Stimulated activated CD8-positive, alpha-beta memory T cell treated with anti-CD3 and anti-CD28 coated beads, Interleukin-15, amount 100 ng/mL, for 24 hours (primary cell): ENCODE results near the gene REN.

Source experiments
- DNase-seq: peaks from one replicate; pipeline ENCODE4 v3.0.0-alpha.2; 2020; ENCODE audit warnings: low read depth

Gene REN

DNA sequence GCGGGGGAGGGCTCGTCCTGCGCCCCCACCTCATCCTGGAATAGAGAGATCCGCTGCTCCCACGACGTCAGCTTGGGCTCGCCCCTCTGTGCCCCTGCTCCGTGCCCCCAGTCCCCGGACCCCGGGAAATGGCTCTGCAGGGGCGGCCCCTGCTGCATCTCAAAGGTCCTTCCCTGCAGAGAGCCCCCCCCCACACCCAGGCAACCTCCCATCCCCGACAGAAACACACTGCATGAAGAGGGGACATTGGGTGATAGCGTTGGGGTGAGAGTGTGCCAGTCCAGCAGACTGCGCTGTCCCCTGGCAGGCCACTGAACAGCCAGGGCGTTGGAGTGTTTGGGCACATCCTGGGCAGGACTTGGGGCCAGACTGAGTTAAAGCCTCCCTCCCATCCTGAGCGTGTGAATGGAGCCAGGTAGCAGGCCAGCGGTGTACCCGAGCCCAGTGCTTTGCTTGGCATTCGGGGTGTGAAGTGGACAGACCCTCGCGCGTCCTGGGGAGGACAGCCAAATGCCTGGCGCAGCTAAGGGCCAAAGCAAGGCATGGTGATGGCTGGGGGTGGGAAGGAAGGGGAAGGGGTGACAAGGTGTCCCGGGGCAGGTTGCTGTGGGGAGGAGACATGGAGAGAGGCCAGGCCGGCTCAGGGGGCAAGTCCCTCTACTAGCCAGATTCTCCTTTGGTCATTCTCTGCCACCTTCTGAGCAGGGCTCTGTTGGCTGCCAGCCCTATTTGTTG lies 13.7 kb downstream of the REN start:
- DNase-seq = no peak

DNA sequence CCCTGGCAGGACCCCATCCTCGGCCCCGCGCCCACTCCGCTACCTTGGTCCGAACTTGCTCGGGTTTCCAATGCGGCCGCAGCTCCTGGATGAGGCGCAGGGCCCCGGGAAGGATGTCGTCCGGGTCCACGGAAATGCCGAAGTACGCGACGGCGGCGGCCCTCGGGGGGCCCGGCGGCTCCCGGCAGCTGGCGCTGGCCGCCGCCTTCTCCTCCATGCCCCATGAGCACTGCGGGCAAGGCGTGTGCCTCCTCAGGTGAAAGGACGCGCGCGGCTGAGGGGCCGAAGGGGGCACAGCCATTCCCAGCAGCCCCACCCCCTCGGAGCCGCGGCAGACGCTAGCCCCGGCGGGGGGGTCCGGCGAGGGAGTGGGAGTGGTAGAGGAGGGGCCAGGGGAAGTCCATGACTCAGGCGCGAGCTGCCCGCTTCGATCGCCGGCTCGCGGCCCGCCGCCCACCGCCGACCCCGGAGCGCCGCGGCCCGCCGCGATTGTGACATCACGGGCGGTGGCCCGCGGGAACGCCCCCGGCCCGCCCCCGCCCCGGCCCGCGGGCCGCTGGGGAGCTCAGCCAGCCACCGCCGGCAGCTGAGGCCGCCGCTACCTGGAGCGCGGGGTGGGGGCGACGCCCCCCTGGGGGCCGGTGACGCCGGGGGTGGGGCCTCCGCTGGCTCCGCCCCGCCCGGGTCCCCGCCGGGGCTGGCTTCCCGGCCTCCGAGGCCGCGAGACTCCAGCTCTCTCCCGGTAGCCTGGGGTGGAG lies 14.4 kb downstream of the REN start, which contains the start of gene ETNK2:
TSS of gene ETNK2 (minus strand) at position 493 of the 758 bp plus-strand sequence. CDS start at position 301, 192 bp downstream.
- DNase-seq = peak; percentile 28

DNA sequence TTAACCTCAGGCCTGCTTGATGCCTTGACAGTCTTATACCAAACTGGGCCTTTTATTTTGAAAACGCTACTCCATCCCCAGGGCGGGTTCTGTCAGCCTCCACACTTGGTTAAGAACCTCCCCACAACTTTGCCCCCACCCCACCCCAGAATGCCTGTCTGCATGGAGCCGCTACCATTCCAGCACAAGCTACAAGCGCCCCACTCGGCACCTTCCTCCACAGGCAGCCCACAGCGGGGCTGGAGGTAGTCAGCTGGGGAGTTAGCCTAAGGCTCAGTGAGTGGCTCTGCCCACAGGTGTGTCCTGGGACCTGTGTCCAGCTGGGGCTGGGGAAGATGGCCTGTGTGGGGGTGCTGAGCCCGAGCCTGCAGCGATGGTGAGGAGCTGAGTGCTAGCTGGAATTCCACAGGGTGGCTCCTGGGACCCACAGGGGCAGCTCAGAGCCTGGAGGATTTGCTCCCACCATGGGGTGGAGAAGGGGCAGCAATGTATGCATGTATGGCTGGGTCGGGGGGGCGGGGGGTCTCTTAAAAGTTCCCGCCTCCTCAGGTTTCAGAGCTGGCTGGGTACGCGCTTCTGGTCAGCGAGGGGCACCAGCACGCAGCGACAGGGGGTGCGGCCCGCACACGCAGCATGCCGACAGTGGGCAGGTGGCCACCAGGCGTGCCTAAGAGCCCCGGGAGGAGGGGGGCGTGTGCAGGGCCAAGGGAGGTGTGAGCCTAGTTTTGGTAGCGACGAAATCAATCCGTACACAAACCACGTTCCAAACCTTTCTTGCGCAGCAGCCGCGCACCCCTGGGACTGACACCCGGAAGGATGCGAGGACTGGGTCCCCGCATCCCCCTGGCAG lies 15.2 kb downstream of the REN start:
- no peak for DNase-seq

DNA sequence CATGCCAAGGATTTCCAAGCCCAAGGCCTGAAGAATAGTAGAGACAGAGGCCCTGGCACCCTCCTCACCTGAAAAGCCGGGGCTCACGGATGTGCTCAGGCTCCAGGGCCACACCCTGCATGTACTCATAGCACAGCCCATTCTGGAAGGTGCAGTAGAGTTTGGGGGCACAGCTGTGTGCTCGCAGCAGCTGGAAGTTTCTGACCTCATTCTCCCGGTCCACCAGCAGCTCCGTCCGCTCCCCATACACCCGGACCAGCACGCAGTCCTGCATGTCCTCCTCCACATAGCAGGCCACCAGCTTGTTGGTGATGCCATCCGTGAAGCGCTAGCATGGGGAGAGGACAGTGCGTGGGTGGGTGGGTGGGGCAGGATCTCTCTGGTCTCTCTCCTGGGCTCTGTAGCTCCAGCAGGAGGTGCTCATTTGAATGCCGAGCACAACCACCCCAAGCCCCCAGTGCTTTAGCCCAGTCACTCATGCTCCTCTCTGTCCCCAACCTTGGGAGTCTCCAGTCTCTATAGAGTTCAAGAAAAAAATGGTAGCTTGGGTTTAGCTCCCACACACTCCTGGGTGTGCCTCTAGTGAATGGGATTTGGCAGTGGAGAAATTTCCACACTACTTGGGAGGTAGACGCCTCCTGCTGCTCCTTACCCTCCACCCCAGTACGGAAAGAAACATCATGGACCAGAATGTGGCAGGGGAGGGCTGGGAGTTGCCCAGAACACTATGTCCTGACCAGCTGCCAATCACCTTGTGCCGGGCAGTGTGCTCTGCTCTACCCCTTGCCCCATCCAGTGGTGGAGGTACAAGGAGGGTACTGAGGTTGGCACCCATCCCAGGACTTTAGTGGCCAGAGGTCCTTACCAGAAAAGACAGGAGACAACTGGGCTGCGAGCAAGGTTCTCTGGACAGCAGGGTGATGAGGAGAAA lies 16.2 kb downstream of the REN start:
- DNase-seq = no peak

DNA sequence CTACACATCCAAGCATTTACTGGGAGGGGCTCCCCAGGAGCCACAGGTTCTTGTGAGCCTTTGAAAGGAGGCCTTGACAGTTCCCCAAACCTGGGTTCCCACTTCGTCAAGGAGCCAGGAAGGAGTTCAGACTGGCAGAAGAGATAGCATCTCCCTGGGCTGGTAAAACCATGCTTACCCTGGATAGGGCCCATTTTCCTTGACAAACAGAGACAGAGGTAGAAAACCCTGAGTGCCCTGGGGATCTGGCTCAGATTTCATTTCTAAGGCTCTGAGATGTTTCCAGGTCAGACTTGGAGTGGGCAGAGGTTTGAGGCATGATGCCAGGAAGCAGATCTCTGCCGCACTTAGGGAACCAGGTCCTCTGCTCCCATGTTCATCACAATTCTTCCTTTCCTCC lies 17.0 kb downstream of the REN start:
- no peak for DNase-seq

DNA sequence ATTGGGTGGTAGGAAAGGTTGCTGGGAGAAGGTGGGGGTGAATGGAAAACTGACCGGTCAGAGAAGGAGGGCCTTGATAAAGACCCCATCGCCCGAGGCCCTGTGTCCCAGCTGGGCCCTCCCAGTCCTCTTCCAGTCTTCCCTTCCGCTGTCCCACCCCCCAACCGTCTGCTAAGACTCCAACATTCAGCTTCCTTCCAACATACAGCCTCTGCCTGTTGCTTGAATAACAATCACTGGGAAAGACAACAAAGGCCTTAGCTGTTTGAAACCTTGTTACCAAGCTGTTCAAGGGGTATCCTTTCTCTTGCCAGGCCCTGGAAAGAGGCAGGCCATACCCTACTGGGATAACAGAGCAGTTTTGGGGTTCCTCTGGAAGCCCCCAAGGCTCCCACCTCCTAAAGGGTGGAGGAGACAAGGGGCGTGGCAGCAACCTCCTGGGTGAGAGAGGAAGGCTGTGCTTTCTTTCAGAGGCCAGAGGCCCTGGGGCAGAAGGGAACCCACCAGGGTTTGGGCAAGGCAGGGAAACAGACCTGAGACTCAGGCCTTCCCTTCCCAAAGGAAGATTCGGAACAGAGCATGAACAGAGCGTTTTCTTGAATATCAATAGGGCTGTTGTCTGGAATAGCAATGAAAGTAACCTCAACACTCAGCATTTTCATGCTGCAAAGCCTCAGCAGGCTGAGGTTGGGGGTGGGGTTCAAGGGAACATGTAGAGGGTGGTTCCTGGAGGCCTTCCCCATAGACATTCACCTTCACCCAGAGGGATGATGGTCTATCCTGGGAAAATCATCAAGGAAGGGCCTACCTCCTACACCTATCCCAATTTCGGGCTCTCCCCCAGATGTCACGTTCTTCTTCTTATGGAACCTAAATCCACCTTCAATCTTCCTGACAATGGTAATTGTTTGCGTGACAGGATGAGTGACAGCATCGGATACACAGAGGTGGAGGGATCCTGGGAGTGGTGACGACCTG lies 18.4 kb downstream of the REN start:
- no peak for DNase-seq

DNA sequence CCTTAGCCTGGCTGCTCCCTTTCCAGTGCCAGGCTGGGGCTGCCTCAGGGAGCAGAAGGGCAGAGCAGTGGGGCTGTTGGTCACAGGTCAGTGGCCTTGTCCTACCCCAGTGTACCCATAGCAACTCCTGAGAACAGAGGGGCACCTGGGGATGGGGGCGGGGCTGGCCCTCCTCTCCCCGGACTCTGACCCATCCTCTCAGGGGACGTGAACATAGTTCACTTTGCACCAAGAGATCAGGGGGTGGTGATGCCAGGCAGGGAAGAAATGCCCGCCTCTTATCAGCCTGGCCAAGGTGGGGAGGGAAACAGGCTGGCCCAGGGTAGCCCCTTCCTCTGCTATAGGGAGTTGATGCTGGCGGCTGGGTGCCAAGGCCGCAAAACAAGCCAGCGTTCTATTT lies 19.2 kb downstream of the REN start:
- no peak for DNase-seq

DNA sequence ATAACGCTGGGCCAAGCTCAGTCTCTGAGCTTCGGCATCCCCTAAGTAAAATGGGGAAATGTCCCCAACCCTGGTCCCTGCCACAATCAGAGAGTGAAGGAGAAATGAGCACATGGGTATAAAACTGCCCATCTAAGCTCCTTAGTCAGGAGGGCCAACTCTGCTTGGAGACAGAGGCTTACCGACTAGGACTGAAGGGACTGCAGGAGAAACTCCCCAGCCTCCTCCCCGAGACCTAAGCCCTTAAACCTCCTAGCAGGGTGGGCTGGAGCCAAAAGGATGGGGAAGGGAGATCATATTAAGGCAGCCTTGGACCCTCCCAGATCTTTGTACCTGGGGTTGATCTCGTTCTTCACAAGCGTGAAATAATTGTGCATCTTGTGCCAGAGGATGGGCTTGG lies 19.8 kb downstream of the REN start:
- DNase-seq = no peak

DNA sequence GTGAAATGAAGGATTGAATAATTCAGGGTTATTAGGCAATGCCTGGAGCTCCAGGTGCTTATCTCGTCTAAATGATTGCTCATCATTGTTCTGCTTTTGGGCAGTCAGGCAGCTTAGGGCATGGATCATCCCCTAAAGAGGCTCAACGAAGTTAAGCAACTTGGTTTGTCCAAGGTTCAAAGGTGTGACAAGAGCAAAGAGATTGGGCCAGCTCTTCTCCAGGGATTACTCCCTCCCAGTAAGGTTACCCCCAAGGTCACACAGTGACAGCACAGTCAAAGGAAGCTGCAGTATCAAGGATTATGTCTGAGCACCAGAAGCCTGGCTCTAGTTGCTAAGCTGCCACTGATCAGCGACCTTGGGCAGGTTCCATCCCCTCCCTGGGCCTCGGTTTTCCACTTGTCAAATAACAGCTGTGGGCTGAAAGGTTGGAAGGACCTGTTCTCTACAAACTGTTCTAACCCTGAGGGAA lies 21.1 kb downstream of the REN start:
- DNase-seq = no peak

DNA sequence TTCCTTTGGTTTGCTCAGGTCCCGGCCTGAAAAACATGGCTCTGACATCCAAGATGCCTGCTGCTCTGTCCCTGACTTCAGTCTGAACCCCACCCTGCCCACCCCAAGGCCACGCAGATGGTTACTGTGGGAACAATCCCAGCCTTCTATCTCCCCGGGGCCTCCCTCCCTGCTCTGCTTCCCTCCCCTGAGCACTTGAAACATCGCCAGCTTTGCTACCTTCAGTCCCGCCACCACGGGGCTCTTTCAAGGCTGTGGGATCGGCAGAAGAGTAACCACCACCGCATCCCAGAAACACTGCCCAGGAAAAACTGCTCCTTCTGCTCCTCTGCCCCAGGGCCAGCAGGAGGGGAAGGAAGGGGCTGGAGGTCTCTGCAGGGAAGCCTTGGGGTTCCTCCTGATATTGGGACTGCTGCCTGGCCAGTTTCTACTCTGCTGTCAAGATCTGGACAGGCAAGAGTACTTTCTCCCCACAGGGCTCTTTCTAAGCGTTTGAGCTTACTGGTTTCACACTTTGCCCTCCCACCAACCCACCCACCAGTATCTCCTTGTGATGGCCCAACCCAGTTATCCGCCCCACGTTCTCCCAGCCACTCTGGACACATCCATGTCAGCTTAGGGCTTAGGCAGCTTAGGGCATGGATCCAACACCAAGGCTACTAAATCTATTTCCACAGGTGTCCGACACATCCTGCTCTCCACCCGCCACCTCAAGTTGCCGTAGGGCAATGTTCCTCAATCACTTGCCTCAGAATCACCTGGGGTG lies 22.7 kb downstream of the REN start:
- DNase-seq = no peak

DNA sequence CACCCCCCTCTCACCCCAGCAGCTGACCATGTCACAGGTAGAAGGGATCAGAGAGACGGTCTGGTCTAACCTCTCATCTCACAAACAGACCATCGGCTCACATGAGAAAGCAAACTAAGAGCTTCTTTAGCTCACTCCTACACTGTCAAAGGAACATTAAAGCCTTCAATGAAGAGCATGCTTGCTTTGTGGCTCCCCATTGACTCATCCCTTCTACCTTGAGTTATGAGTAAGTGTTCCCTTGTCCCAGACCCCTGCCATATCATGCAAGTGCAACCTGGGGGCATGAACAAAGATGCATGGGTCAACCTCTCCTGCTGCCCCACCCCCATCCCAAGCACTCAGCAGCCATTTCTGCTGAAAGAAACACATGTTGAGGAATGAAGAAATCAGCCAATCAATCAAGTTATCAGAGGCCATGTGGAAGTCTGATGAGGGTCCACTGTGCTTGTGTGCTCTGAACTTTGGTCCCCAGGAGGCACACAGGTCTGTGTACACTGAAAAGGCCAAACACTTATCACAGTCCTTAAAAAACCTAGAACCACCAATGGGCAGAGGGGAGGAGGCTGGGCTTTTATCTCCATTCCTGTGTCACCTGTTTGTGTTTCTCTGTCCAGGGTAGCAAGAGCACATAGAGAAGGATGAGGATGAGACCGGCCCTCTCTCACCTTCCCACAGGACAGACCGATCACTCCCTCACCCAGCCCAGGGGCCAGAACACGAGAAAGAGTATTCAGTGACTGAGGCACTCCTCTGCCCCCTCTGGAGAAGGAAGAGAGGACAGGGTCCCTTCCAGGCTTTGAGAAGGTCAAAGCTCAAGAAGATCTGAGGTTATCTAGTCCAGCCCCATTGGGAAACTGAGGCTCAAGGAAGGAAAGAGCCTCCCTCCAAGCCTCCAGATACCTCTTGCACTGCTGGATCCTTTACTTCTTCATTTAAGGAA lies 23.8 kb downstream of the REN start:
- DNase-seq = no peak

DNA sequence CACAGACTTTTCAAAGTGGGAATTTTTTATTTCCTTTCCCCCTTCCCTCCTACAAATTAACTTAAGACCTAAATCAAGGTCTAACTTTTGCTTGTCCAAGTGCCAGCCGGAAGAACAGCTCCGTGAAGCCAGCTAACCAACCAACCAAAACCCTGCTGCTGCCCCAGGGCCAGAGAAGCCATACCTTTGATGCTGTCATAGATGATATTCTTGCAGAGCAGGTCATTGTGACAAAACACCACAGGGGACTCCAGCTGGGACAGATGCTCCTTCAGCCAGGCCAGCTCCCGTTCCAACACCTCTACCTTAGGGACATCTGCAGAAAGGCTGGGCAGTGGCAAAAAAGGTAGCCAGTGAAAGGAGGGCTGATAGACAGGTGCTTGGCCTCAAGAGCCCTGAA lies 25.0 kb downstream of the REN start:
- no peak for DNase-seq

DNA sequence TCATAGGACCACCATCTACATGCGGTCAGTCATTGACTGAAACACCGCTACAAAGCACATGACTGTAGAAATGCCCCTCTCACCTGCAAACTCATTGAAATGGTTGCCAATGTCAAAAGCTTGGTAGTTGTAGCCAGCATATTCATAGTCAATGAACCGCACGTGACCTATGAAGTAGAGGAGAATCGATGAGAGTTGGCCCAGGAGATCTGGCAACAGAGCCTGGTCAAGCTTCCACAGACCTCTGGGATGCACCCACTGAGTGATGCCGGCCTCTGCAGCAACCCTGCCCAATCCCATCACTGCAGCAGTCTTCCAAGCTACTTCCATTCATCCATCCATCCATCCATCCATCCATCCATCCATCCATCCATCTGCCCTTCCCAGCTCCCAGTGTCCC lies 26.2 kb downstream of the REN start:
- no peak for DNase-seq

DNA sequence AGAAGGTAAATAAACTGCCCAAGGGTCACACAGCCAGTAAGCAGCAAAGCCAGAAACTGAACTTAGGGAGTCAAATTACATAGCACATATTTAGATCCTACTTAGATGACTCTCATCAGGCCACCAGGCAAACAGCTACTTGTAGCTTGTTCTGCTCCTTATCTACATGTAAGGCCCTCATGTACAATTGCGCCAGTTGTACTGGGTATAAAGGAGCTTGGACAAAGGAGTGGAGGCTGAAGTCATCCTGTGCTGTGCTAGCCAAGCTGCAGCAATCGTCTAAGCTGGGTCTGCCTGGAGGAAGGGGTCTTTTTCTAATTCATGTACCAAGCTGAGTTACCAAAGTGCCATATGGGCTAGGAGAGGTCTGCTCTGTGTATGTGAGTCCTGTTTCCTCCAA lies 27.0 kb downstream of the REN start:
- no peak for DNase-seq

DNA sequence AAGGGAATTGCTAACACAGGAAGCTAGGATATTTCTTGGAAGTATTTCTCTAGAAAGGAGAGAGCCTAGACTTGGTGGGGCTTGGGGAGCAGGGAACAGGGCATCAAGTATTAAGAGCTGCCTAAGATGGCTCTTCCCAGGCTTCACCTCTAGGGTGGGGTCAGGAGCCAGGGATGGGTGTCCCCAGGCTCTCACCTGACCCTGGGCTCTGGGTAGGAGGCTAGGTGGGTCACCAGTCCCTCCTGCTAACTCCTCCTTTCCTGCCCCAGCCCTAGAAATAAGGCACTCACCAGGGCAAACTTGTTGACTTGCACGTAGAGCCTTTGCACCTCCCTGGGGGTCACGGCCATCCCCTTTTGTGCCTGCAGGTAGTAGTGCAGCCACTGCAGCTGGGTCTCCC lies 29.3 kb downstream of the REN start:
- DNase-seq = no peak

DNA sequence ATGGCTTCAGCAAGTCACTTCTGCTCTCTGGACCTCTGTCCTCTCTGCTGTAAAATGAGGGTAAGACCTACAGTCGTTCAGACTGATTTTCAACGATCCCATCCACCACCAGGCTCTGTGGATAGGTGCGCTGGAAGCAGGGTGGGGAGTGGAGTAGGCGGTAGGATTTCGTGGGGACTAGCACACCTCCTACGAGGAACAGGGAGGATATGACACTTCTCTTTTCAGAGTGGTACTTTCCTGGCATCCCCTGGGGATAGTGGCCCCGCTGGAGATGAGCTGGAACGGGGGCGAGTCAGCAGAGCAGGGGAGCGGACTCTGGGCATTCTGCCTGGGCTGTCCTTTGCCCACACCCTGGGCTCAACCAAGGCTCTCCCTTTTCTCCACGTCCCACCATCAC lies 32.0 kb downstream of the REN start:
- no peak for DNase-seq

DNA sequence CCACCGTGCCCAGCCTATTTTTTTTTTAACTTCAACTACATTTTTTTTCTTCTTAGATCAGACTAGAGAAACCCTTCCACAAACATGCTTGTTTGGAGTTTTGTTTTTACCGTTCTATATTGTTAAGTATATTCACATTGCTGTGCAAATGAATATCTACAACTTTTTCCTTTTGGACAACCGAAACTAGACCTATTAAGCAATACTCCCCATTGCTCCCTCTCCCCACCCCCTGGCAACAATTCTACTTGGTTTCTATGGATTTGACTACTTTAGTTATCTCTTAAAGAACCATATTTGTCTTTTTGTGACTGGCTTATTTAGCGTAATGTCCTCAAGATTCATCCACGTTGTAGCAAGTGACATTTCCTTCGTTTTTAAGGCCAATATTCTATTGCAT lies 33.4 kb downstream of the REN start:
- DNase-seq = no peak

DNA sequence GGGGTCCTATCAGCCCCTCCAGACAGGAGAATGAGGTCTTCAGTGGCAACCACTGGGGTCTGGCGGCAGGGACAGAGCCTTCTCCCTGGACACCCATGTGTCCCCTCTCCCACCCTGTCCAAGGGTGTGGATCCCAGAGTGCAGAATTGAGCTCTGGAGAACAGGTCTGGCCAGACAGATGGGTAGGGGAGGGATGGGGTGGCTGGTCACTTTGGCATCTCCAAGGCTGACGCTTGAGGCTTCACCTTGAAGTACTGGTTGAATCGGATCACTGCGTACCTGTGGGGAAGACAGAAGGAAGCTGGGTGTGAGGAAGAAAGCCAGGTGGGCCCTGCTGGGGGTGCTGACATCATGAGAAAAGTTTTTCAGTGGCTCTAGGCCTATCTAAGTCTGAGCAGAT lies 34.2 kb downstream of the REN start:
- no peak for DNase-seq
